ENCODE data around the gene SEZ6.

Gene SEZ6

DNA sequence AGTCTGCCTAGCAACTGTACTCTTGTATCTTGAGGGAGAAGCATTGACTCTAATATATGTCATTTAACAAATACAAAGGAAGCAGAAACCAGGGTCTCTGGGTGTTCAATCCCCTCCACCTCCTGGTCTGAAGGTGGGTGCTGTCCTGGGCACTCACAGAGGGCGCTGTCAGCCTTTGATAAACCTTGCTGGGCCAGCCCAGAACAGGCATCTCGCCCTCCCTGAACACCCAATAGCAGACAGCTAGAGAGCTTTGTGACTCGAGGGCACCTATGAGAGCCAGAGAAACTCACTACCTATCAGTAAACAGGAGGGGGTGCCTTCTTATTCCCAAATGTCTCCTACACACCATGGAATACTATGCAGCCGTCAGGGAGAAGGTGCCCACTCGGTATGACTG lies 30.8 kb upstream of the SEZ6 start:
- DNase-seq, result no peak

DNA sequence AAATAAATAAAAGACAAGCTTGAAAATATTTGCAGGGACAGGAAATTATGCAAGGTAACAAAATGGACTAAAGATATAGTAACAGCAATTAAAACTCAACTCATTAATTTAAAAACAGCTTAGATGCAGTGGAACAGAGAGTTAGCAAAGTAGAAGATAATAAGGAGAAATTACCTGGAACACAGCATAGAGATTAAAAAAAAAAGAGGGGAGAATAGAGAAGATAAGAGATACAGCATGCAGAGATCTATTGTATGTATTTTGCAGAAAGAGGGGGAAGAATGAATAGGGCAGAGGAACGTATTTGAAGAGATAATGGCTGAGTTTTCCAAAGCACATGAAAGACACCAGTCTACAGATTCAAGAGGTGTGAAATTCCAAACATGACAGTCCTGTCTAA lies 28.7 kb upstream of the SEZ6 start:
- DNase-seq, result no peak

DNA sequence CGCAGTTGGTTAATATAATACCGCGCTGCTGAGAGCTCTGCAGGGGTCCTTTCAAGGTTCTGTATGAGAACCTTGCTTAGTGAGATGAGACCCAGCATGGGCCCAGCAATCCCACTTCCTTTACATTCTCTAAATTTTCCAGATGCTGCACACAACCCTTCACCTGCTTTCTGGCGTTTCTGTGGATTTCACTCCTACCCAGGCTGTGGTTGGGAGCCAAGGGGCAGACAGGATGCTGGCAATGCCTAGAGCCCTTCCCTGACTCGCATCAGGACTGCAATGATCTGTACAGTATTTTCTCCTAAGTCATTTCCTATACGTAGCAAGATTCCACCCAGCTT lies 27.0 kb upstream of the SEZ6 start:
- no peak for DNase-seq

GRCh38 chr17:29032013-29032856 lies 26.4 kb upstream of the SEZ6 start:
- DNase-seq, result no peak

DNA sequence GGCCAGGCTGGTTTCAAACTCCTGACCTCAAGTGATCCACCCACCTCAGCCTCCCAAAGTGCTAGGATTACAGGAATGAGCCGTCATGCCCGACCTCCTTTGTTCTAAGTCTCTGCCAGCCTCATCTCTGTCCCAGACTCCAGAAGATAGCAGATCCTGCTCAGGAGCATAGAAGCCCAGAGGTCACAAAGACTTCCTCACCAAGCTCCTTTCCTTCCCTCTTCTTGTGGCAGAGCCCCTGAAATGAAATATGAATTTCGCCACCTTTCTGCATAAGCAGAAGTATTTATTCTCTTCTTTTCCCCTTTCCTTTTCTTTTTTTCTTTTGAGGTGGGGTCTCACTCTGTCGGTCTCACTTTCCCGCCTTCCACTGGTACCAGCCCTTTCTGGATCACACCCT lies 25.7 kb upstream of the SEZ6 start:
- no peak for DNase-seq

- DNase-seq, result no peak
Observed at GRCh38 chr17:29024316-29024952, 18.6 kb upstream of the SEZ6 start.

DNA sequence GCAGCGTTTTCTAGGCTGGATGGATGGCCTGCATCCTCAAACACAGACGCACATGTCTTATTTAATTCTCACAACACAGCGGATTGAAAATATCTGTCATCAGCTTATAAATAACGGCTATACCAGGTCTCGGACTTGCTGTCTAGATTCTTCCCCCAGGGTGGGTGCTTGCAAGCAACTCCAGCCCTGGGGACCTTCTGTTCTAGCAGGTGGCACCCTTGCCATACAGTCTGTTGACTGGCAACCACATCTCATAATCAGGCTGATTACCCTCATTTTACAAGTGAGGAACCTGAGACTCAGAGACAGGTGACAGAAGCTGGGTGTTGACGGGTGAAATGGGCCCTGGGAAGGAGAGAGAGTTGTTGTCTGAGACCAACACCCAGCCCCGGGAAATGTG lies 16.2 kb upstream of the SEZ6 start:
- no peak for DNase-seq

GRCh38 chr17:29021226-29021625 lies 15.4 kb upstream of the SEZ6 start:
- DNase-seq, result no peak

DNA sequence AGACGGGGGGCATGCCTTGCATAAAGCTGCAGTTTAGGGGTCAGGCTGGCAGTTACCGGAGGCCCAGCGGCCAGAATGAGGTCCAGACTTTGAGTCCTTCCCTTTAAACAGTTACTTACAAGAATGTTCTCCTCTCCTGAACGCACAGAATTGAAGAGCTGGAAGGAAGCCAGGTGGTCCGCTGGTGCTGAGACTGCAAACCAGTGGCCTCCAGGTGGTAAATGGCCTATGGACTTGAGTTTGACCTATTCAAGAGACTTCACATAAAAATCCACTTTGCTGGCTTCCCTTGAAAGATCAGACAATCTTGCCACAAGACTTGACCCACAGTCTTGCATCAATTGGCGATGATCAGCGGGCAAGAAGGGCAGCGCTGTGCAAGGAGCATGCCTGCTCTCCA lies 14.7 kb upstream of the SEZ6 start:
- DNase-seq, result no peak

- DNase-seq, result no peak
Observed at GRCh38 chr17:29019475-29020181, 13.8 kb upstream of the SEZ6 start.

DNA sequence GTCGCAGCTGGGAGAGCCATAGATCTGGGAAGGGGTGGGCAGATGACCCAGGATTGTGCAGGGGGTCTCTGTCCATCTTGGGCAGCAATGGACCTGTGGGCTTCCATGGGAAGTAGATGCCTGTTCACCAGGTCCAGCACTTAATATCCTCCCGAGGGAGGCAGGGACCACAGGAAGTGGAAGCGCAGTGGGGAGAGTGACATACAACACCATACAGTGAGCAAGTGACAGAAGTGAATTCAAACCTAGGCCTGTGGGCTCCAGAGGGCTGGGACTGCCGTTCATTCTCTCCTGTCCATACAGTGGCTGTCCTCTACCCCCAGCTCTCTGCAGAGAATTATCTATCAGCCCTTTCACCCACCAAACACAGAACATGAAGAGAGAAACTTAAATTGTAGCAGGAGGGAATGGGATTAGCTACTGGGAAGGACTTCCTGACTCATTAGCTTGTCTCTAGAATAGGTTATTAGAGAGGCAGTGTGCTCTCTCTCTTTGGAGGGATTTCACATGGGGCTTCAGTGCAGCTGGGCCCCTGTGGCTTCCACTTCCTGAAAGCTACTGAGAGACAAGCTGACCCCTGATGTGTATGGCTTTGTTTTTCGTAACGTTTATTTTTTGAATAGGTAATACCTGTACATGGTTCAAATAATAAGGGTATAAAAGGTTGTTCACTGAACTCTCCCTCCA lies 13.1 kb upstream of the SEZ6 start:
- no peak for DNase-seq

GRCh38 chr17:29016345-29017210 lies 10.7 kb upstream of the SEZ6 start:
- no peak for DNase-seq

GRCh38 chr17:29014716-29015115 lies 8.9 kb upstream of the SEZ6 start:
- no peak for DNase-seq

DNA sequence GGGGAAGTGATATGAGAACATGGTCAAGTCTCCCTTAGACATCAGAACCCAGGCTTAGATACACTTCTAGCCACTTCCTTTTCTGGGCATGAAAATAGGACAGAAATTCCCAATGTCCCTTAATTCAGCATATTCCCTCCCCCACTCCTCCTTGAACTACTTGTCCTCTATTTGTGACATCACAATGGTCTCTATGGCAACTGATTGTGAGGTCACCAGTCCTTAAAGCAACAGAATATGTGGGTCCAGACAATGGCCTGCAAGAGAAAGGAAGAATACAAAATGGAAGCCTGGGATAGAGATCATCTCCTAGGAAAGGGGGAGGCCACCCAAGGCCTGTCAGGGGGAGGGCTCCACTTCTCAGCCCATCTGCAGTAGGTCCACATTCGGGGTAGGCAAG lies 6.7 kb upstream of the SEZ6 start:
- no peak for DNase-seq

DNA sequence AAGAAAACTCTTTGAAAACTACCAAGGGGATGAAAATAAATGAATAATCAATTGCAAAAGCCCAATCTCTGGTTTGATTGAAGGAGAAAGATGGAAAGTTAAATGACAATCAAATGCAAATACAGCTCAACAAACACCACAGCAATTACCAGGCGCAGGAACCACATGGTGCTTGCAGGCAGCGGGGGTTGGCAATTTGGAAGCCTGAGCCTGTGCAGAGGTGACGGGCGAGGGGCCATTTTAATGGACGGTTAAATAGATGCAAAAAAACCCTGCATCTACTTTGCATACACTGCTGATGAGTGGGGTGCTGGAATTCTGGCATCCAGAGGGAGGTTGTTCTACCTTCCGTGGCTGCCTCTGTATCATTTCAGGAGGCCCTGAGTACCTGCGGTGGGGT lies 4.8 kb upstream of the SEZ6 start:
- no peak for DNase-seq

DNA sequence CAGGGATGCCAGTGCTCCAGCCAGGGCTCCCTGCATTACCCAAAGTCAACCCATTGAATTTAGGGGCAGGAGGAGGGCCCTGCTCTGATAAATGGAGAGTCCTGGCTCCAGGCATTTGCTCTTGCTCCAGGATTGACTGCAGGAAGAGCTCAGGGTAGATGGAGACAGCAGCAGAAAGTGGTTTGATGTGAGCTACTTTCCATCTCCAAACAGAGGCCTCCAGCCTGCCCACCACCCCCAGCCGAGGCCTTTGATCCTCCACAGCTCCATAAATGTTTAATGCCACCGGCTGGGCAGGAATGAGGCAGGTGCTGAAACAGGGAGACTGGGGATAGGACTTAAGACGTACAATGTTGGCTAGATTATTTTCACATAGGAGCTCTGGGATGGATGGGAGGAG lies 4.3 kb upstream of the SEZ6 start:
- DNase-seq, result no peak

DNA sequence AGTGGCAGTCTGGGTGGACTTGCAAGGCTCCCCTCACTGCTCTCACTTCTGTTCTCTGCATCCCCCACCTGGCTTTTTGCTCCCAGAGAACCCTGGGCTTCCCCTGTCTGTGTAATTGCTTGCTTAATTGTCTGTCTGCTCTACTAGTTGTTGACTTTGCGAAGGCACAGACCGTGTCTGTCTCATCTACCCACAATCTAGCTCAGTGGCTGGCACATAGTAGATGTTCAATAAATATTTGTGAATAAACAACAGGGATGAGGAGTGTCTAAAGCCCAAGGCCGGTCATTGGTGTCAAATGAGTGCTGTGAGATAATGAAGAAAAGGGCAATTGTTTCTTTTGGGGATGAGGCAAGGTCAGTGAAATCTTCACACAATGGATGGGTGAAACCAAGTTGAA lies 2.8 kb upstream of the SEZ6 start:
- no peak for DNase-seq

- DNase-seq, result no peak
Observed at GRCh38 chr17:29007860-29008455, 2.1 kb upstream of the SEZ6 start.

DNA sequence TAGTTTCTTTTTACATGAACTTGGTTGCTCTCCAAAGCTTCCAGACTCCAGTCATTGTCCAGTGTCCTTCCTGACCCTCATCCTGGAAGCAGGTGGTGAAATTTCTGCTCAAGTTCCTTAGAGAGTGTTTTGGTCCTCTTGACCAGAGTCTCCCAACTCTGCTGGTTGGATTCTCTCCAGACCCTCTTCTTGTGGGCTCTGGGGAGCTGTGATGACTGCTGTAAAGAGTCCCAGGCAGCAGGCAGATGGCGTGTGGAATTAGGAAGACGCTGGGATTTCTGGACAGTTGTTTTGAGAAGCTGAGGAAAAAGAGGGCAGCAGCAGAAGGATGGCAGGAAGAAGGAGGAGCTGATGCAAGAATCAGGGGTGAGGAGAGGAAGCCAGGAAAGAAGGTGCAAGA lies 1.6 kb upstream of the SEZ6 start:
- no peak for DNase-seq

- DNase-seq, result no peak
Observed at GRCh38 chr17:29004081-29004692, 1.6 kb downstream of the SEZ6 start.

GRCh38 chr17:29003289-29003688 lies 2.5 kb downstream of the SEZ6 start:
- no peak for DNase-seq

DNA sequence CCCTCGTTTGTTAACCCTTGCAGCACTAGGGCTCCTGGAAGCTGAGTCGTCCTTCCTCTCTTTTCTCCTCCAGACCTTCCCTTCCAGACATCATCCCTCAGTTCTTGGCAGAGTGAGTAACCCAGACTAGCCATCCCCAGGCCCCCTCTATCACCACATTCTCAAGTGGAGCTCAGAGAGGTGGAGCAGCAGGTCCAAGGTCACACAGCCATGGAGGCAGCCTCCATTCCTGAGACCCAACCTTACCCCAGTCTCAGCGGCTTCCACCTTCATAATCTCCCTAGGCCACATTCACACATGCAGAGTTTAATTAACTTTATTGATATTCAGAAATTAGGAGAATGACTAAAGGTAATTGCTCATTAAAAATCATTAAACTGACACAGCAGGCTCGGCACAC lies 3.0 kb downstream of the SEZ6 start:
- DNase-seq, result no peak

Measured in activated CD4-positive, alpha-beta T cell treated with anti-CD3 and anti-CD28 coated beads, Interleukin-2, amount 50 U/mL, for 4 hours (primary cell).